ENCODE measurements around the gene ZNF710. TPM values are rescaled to one million over a fixed set of nuclear protein-coding genes. Genes with fewer than 3 reads are reported as not detected.

ZNF710 gene
- total and polyA plus RNA-seq, 2 of the 8 experiments (the other 6 are each of a cell fraction or from before 2014, with no cell fraction given) = 10.5 to 24.0 TPM

- TF ChIP-seq BCL11A (IDR thresholded peaks at IDR 0.05; ENCODE audit: low read depth in 2 of 2, low read length in 2 of 2) (no peak), TAF7 (optimal IDR thresholded peaks at IDR 0.05; ENCODE audit: borderline replicate concordance, low read depth, low read length) (no peak), BRCA1 (IDR thresholded peaks at IDR 0.05; ENCODE audit: low read depth, low read length) (no peak), RBBP5 (IDR thresholded peaks at IDR 0.05; ENCODE audit: borderline replicate concordance, low read depth, low read length) (no peak), CEBPB (IDR thresholded peaks at IDR 0.05; ENCODE audit: low read depth, low read length) (no peak), MAFK (IDR thresholded peaks at IDR 0.05; ENCODE audit: low read depth, low read length) (no peak), RNF2 (IDR thresholded peaks at IDR 0.05; ENCODE audit: borderline replicate concordance, low read depth, low read length, missing control alignments, poor library complexity, severe bottlenecking) (no peak), JUND (IDR thresholded peaks at IDR 0.05; ENCODE audit: low read length) (no peak), SUZ12 (IDR thresholded peaks at IDR 0.05; ENCODE audit: low read length) (no peak), RAD21 (IDR thresholded peaks at IDR 0.05 in 1 of 2, conservative IDR thresholded peaks at IDR 0.05 in 1 of 2; ENCODE audit: low read depth in 2 of 2, low read length in 2 of 2) (peak in 1 of 2 experiments; percentile 12; a peak in 2 of 4 replicates), HDAC2 (IDR thresholded peaks at IDR 0.05; ENCODE audit: borderline replicate concordance in 1 of 2, low read depth in 2 of 2, low read length in 2 of 2) (no peak), SRF (IDR thresholded peaks at IDR 0.05; ENCODE audit: low read depth, low read length) (no peak), CHD2 (IDR thresholded peaks at IDR 0.05; ENCODE audit: low read length) (no peak), MAX (IDR thresholded peaks at IDR 0.05) (0 out of 2 replicates have a peak, but pooled peaks have one; percentile 38)
Observed at GRCh38 chr15:89999676-90000185, 1.4 kb upstream of the ZNF710 start (continued).

Measured in H1 (cell line).